ENCODE measurements around the gene AGAP1.

The AGAP1 gene

GRCh38 chr2:235925250-235925919 lies 431.5 kb downstream of the AGAP1 start:
- no peaks in the 10 kb centered on the region for H3K79me2 ChIP-seq (ENCODE audit: control insufficient read depth, low read length)

DNA sequence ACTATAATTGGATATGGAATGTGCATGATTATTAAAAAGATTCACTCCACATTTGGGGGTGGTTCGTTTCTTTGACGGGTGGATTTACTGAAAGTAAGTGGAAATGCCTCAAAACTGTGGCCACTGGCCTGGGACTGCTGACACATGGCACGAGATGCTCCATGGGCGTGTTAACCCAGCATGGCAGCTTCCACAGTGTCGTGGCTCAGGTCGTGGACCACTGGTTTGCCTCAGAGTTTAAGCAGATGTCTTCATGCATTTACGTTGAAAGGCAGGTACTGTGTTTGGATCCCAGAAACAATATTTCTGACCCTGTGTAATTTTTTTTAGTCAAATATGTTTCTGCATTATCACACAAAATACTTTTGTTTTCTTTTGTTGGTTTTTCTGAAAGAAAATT lies 432.4 kb downstream of the AGAP1 start:
- Histone ChIP-seq H3F3A (ENCODE audit: control insufficient read depth, insufficient read depth) (no peaks in the 10 kb centered on the region), H3K9me3 (ENCODE audit: control insufficient read depth, insufficient read depth, low read length) (no peaks in the 10 kb centered on the region), H3K36me3 (ENCODE audit: control insufficient read depth, low read length) (no peaks in the 10 kb centered on the region), H3K79me2 (ENCODE audit: control insufficient read depth, low read length) (no peaks in the 10 kb centered on the region), H4K20me1 (ENCODE audit: control insufficient read depth, insufficient read depth, low read depth, low read length) (no peaks in the 10 kb centered on the region), H3K27ac (ENCODE audit: low read depth, low read length) (no peak overlapping the region), H3K4me1 (ENCODE audit: control insufficient read depth, low read length) (no peaks in the 10 kb centered on the region), H3K4me2 (ENCODE audit: low read length) (no peak overlapping the region), H3K9me2 (replicated peaks; ENCODE audit: control insufficient read depth, low read length) (no peaks in the 10 kb centered on the region), H3K27me3 (ENCODE audit: control insufficient read depth, low read length) (no peaks in the 10 kb centered on the region), H3K4me3 (ENCODE audit: low read length) (no peak overlapping the region)
- TF ChIP-seq, protein P1, sequence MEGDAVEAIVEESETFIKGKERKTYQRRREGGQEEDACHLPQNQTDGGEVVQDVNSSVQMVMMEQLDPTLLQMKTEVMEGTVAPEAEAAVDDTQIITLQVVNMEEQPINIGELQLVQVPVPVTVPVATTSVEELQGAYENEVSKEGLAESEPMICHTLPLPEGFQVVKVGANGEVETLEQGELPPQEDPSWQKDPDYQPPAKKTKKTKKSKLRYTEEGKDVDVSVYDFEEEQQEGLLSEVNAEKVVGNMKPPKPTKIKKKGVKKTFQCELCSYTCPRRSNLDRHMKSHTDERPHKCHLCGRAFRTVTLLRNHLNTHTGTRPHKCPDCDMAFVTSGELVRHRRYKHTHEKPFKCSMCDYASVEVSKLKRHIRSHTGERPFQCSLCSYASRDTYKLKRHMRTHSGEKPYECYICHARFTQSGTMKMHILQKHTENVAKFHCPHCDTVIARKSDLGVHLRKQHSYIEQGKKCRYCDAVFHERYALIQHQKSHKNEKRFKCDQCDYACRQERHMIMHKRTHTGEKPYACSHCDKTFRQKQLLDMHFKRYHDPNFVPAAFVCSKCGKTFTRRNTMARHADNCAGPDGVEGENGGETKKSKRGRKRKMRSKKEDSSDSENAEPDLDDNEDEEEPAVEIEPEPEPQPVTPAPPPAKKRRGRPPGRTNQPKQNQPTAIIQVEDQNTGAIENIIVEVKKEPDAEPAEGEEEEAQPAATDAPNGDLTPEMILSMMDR (IDR thresholded peaks at IDR 0.05; ENCODE audit: low read depth, low read length, poor library complexity, severe bottlenecking), result no peak
- no peak for TF ChIP-seq EZH2phosphoT487 (IDR thresholded peaks at IDR 0.05; ENCODE audit: borderline replicate concordance, low read length)

More at GRCh38 chr2:235925250-235925919, 431.5 kb downstream of the AGAP1 start:
- Histone ChIP-seq H4K20me1 (ENCODE audit: control insufficient read depth, insufficient read depth, low read depth, low read length) (no peaks in the 10 kb centered on the region), H3K9me2 (replicated peaks; ENCODE audit: control insufficient read depth, low read length) (no peaks in the 10 kb centered on the region), H3K4me2 (ENCODE audit: low read length) (no peak overlapping the region), H3K9me3 (ENCODE audit: control insufficient read depth, insufficient read depth, low read length) (no peaks in the 10 kb centered on the region), H3K4me1 (ENCODE audit: control insufficient read depth, low read length) (no peaks in the 10 kb centered on the region), H3F3A (ENCODE audit: control insufficient read depth, insufficient read depth) (no peaks in the 10 kb centered on the region), H3K4me3 (ENCODE audit: low read length) (no peak overlapping the region), H3K27me3 (ENCODE audit: control insufficient read depth, low read length) (no peaks in the 10 kb centered on the region), H3K36me3 (ENCODE audit: control insufficient read depth, low read length) (no peaks in the 10 kb centered on the region), H3K27ac (ENCODE audit: low read depth, low read length) (no peak overlapping the region)
- TF ChIP-seq, protein P1 (IDR thresholded peaks at IDR 0.05; ENCODE audit: low read depth, low read length, poor library complexity, severe bottlenecking), result no peak
- TF ChIP-seq EZH2phosphoT487 (IDR thresholded peaks at IDR 0.05; ENCODE audit: borderline replicate concordance, low read length), result no peak

DNA sequence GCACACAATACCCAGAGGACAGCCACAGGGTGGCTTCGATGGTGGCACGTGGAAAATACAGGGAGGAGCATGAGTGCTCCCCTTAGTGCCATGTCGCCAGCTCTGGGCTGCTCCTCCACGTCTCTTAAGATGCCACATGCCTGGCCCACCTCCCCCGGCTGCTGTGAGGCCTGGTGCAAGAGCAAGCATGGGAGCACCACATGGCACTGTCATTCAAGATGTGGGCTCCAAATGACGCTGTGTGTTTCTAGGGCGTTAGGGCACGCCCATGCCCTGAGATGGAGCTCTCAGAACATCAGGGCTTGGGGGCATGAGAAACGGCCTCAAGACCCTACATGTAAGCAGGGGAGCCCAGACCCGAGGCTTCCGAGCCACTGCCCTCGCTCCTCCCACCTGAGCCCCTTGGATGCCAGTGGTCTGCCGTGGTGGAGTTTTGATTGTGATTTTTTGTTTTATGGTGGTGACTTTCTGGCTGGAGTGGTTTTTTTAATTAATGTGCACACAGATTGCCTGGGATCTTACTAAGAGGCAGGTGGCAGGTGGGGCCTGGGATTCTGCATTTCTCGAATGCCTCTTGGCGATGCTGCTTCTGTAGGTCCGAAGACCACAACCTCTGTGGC lies 435.0 kb downstream of the AGAP1 start:
- H3K27ac ChIP-seq (ENCODE audit: low read depth, low read length), result no peak overlapping the region
- no peaks in the 10 kb centered on the region for H3F3A ChIP-seq (ENCODE audit: control insufficient read depth, insufficient read depth)
- H3K79me2 ChIP-seq (ENCODE audit: control insufficient read depth, low read length), result no peaks in the 10 kb centered on the region
- H3K4me3 ChIP-seq (ENCODE audit: low read length), result no peak overlapping the region
- no peaks in the 10 kb centered on the region for H3K4me1 ChIP-seq (ENCODE audit: control insufficient read depth, low read length)
- H3K36me3 ChIP-seq (ENCODE audit: control insufficient read depth, low read length), result no peaks in the 10 kb centered on the region
- H4K20me1 ChIP-seq (ENCODE audit: control insufficient read depth, insufficient read depth, low read depth, low read length), result no peaks in the 10 kb centered on the region
- TF ChIP-seq, protein P1 (IDR thresholded peaks at IDR 0.05; ENCODE audit: low read depth, low read length, poor library complexity, severe bottlenecking), result no peak
- no peak for TF ChIP-seq EZH2phosphoT487 (IDR thresholded peaks at IDR 0.05; ENCODE audit: borderline replicate concordance, low read length)
- no peaks in the 10 kb centered on the region for H3K27me3 ChIP-seq (ENCODE audit: control insufficient read depth, low read length)
- H3K9me3 ChIP-seq (ENCODE audit: control insufficient read depth, insufficient read depth, low read length), result no peaks in the 10 kb centered on the region
- no peak overlapping the region for H3K4me2 ChIP-seq (ENCODE audit: low read length)
- H3K9me2 ChIP-seq (replicated peaks; ENCODE audit: control insufficient read depth, low read length), result no peaks in the 10 kb centered on the region

All from DOHH2 (cell line).